H9 (cell line): ENCODE data around the gene GRB10. TPM values are rescaled to one million over a fixed set of nuclear protein-coding genes. Genes with fewer than 3 reads are reported as not detected.

Source experiments
- DNase-seq: peaks from one replicate; pipeline ENCODE4 v3.0.0-alpha.2; 2017
- H2AFZ ChIP-seq: one replicate; pipeline ENCODE4 v1.6.1; 2013; ENCODE audit warnings: mild to moderate bottlenecking, low read length, control low read depth, moderate library complexity
- H2AK5ac ChIP-seq: 2 replicates; pipeline ENCODE4 v1.6.1; 2013; ENCODE audit warnings: low read length, control low read depth, mixed read lengths; ENCODE audit not compliant: insufficient read length
- H2BK120ac ChIP-seq: one replicate; pipeline ENCODE4 v1.6.1; 2013; ENCODE audit warnings: low read depth, mild to moderate bottlenecking, low read length, control low read depth, inconsistent platforms; ENCODE audit not compliant: poor library complexity, severe bottlenecking
- H2BK12ac ChIP-seq: 2 replicates; pipeline ENCODE4 v1.6.1; 2013; ENCODE audit warnings: low read length, control low read depth, mixed read lengths, low read depth; ENCODE audit not compliant: insufficient read length
- H2BK15ac ChIP-seq: 2 replicates; pipeline ENCODE4 v1.6.1; 2013; ENCODE audit warnings: low read depth, low read length, control low read depth
- H2BK20ac ChIP-seq: one replicate; pipeline ENCODE4 v1.6.1; 2013; ENCODE audit warnings: low read depth, mild to moderate bottlenecking, low read length, control low read depth, inconsistent platforms; ENCODE audit not compliant: poor library complexity, severe bottlenecking
- H2BK5ac ChIP-seq: 2 replicates; pipeline ENCODE4 v1.6.1; 2013; ENCODE audit warnings: low read length, control low read depth, mixed read lengths; ENCODE audit not compliant: insufficient read length
- H3K14ac ChIP-seq: 2 replicates; pipeline ENCODE4 v1.6.1; 2013; ENCODE audit warnings: low read length, control low read depth; ENCODE audit not compliant: insufficient read depth
- H3K18ac ChIP-seq: 2 replicates; pipeline ENCODE4 v1.6.1; 2013; ENCODE audit warnings: low read depth, mild to moderate bottlenecking, mixed read lengths, low read length, control low read depth; ENCODE audit not compliant: insufficient read length
- H3K23ac ChIP-seq: 2 replicates; pipeline ENCODE4 v1.6.1; 2013; ENCODE audit warnings: low read length, control low read depth, mixed read lengths, low read depth; ENCODE audit not compliant: insufficient read length
- H3K23me2 ChIP-seq: 2 replicates; pipeline ENCODE4 v1.6.1; 2013; ENCODE audit warnings: low read depth, mild to moderate bottlenecking, mixed read lengths, low read length, control low read depth; ENCODE audit not compliant: insufficient read length, poor library complexity, severe bottlenecking
- H3K27ac ChIP-seq: 2 replicates; pipeline ENCODE4 v1.5.1; 2013; ENCODE audit warnings: low read length, control low read depth, mixed read lengths, low read depth; ENCODE audit not compliant: insufficient read length
- H3K27me3 ChIP-seq: 2 replicates; pipeline ENCODE4 v1.6.1; 2013; ENCODE audit warnings: low read length, control low read depth, inconsistent platforms; ENCODE audit not compliant: insufficient read depth
- H3K4ac ChIP-seq: 2 replicates; pipeline ENCODE4 v1.6.1; 2013; ENCODE audit warnings: low read depth, mild to moderate bottlenecking, control low read depth, inconsistent platforms, low read length, moderate library complexity
- H3K4me1 ChIP-seq: 2 replicates; pipeline ENCODE4 v1.6.1; 2013; ENCODE audit warnings: low read length, control low read depth, inconsistent platforms; ENCODE audit not compliant: insufficient read depth
- H3K4me2 ChIP-seq: 2 replicates; pipeline ENCODE4 v1.6.1; 2013; ENCODE audit warnings: low read length, control low read depth, mixed read lengths; ENCODE audit not compliant: insufficient read length, insufficient read depth
- H3K56ac ChIP-seq: 2 replicates; pipeline ENCODE4 v1.6.1; 2013; ENCODE audit warnings: low read depth, mild to moderate bottlenecking, mixed read lengths, low read length, control low read depth; ENCODE audit not compliant: insufficient read length
- H3K79me1 ChIP-seq: 2 replicates; pipeline ENCODE4 v1.6.1; 2013; ENCODE audit warnings: low read depth, mild to moderate bottlenecking, moderate library complexity, low read length, control low read depth, inconsistent platforms; ENCODE audit not compliant: insufficient read depth, poor library complexity, severe bottlenecking
- H3K79me2 ChIP-seq: 2 replicates; pipeline ENCODE4 v1.6.1; 2013; ENCODE audit warnings: low read length, control low read depth, inconsistent platforms; ENCODE audit not compliant: insufficient read depth
- H3K9ac ChIP-seq: 2 replicates; pipeline ENCODE4 v1.6.1; 2013; ENCODE audit warnings: low read length, control low read depth, mixed read lengths; ENCODE audit not compliant: insufficient read length; ENCODE audit errors: extremely low read depth
- H3K9me3 ChIP-seq: one replicate; pipeline ENCODE4 v1.6.1; 2013; ENCODE audit warnings: low read depth, low read length, inconsistent platforms; ENCODE audit not compliant: control insufficient read depth
- H3T11ph ChIP-seq: one replicate; pipeline ENCODE4 v1.6.1; 2013; ENCODE audit warnings: mild to moderate bottlenecking, low read length, control low read depth, inconsistent platforms
- H4K20me1 ChIP-seq: one replicate; pipeline ENCODE4 v1.6.1; 2013; ENCODE audit not compliant: control insufficient read depth, insufficient read length, insufficient read depth
- H4K5ac ChIP-seq: 2 replicates; pipeline ENCODE4 v1.6.1; 2013; ENCODE audit warnings: low read depth, mild to moderate bottlenecking, mixed read lengths, low read length, control low read depth; ENCODE audit not compliant: insufficient read length
- H4K8ac ChIP-seq: replicated peaks from 2 replicates; pipeline ENCODE4 v1.6.1; 2013; ENCODE audit warnings: low read length, control low read depth, mixed read lengths, low read depth; ENCODE audit not compliant: insufficient read length
- H4K91ac ChIP-seq: 2 replicates; pipeline ENCODE4 v1.6.1; 2013; ENCODE audit warnings: low read depth, mild to moderate bottlenecking, moderate library complexity, mixed read lengths, low read length, control low read depth; ENCODE audit not compliant: insufficient read length
- H3K27ac Mint-ChIP-seq, 3 experiments: 2 replicates in 2 of 3; 3 replicates in 1 of 3; pipeline ENCODE4 v1.8.0; 2020 to 2021; ENCODE audit warnings: mixed read lengths in 3 of 3, mild to moderate bottlenecking in 1 of 3, moderate library complexity in 1 of 3
- H3K27me3 Mint-ChIP-seq: 2 replicates; pipeline ENCODE4 v1.8.0; 2021; ENCODE audit warnings: low read depth, mild to moderate bottlenecking, moderate library complexity, mixed read lengths
- H3K36me3 Mint-ChIP-seq, 3 experiments: 2 replicates in 2 of 3; 3 replicates in 1 of 3; pipeline ENCODE4 v1.8.0; 2020 to 2021; ENCODE audit warnings: low read depth in 3 of 3, mixed read lengths in 3 of 3; ENCODE audit not compliant: insufficient read depth in 1 of 3
- H3K4me1 Mint-ChIP-seq, 2 experiments: 2 replicates each; pipeline ENCODE4 v1.8.0; 2020; ENCODE audit warnings: mixed read lengths in 2 of 2
- H3K4me3 Mint-ChIP-seq, 2 experiments: 2 replicates in 1 of 2; 3 replicates in 1 of 2; pipeline ENCODE4 v1.8.0; 2020 to 2021; ENCODE audit warnings: mild to moderate bottlenecking in 2 of 2, mixed read lengths in 2 of 2, moderate library complexity in 1 of 2
- H3K9me3 Mint-ChIP-seq, 2 experiments: 2 replicates in 1 of 2; 3 replicates in 1 of 2; pipeline ENCODE4 v1.8.0; 2020; ENCODE audit warnings: mild to moderate bottlenecking in 2 of 2, mixed read lengths in 2 of 2, moderate library complexity in 1 of 2
- WGBS: extraction: QIAGEN DNeasy Blood & Tissue Kit; methylation state at CpG from one replicate; pipeline ENCODE4 v1.1.7; 2013; ENCODE audit warnings: missing lambda C conversion rate, low lambda C conversion rate, mixed read lengths; ENCODE audit not compliant: insufficient read length; ENCODE audit errors: extremely low coverage; 5-methylcytosine and 5-hydroxymethylcytosine counted together
- total RNA-seq: library from RNA; stranded (reverse); gene quantifications from 2 replicates; pipeline ENCODE4 v1.2.1, GENCODE V29; 2021
- TF ChIP-seq, protein P1 (sequence below): fragments of 200-600 bp; sonication (generic); conservative IDR thresholded peaks from 3 replicates; pipeline ENCODE4 v1.8.0; 2021; ENCODE audit warnings: antibody characterized with exemption, mild to moderate bottlenecking

GRB10 gene
- total RNA-seq, 1 experiment from 2014 or later: 108 TPM

- Histone ChIP-seq H3K56ac (no peak overlapping the region), H3K27me3 (no peaks in the 10 kb centered on the region), H3K79me1 (no peaks in the 10 kb centered on the region), H3K14ac (no peak overlapping the region), H3K18ac (no peak overlapping the region), H3K9ac (no peak overlapping the region), H2BK12ac (no peak overlapping the region), H3K9me3 (no peaks in the 10 kb centered on the region), H3K4me1 (no peaks in the 10 kb centered on the region), H3K27ac (no peak overlapping the region), H4K20me1 (no peaks in the 10 kb centered on the region), H4K5ac (no peak overlapping the region), H2AK5ac (no peak overlapping the region), H3K4me2 (no peak overlapping the region), H3K4ac (no peak overlapping the region), H4K91ac (no peak overlapping the region), H3K23ac (no peak overlapping the region), H3K79me2 (no peaks in the 10 kb centered on the region), H2BK15ac (no peak overlapping the region), H4K8ac (no peak overlapping the region), H2BK20ac (no peak overlapping the region), H2AFZ (no peak overlapping the region), H3T11ph (no peak overlapping the region), H2BK120ac (no peak overlapping the region), H3K23me2 (no peaks in the 10 kb centered on the region), H2BK5ac (no peak overlapping the region)
- H3K4me3 Mint-ChIP-seq: no peak overlapping the region
- TF ChIP-seq, protein P1, sequence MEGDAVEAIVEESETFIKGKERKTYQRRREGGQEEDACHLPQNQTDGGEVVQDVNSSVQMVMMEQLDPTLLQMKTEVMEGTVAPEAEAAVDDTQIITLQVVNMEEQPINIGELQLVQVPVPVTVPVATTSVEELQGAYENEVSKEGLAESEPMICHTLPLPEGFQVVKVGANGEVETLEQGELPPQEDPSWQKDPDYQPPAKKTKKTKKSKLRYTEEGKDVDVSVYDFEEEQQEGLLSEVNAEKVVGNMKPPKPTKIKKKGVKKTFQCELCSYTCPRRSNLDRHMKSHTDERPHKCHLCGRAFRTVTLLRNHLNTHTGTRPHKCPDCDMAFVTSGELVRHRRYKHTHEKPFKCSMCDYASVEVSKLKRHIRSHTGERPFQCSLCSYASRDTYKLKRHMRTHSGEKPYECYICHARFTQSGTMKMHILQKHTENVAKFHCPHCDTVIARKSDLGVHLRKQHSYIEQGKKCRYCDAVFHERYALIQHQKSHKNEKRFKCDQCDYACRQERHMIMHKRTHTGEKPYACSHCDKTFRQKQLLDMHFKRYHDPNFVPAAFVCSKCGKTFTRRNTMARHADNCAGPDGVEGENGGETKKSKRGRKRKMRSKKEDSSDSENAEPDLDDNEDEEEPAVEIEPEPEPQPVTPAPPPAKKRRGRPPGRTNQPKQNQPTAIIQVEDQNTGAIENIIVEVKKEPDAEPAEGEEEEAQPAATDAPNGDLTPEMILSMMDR: no peak
- no peaks in the 10 kb centered on the region for H3K9me3 Mint-ChIP-seq
- no peak for DNase-seq
- peak overlapping the region in 2 of 3 experiments; percentile 4 to 35; a peak in 3 of 7 replicates for H3K27ac Mint-ChIP-seq
- H3K4me1 Mint-ChIP-seq: peaks cover 22 to 26% of the 10 kb centered on the region in 2 experiments
- H3K27me3 Mint-ChIP-seq: no peaks in the 10 kb centered on the region
- peaks cover 31 to 69% (median 45%) of the 10 kb centered on the region in 3 experiments for H3K36me3 Mint-ChIP-seq
- no CpG with 5 or more reads among the region's 12 CpGs for WGBS
Observed at GRCh38 chr7:50599385-50599784, 183.3 kb downstream of the GRB10 start.
